NOMO-1 treated with DMSO at 0.1 percent for 48 hours (cell line): ENCODE data around the gene PRKCA.
A peak's percentile ranks its signal among the peaks of the same experiment; 100 is the strongest.

ENCODE experiments used
- DNase-seq: peaks from one replicate; lab custom pipeline; 2025; ENCODE audit not compliant: unreplicated experiment; lab: John Stamatoyannopoulos, UW

Gene PRKCA

GRCh38 chr17:66564992-66565465 is 262.6 kb downstream of the PRKCA start:
- DNase-seq: no peak

GRCh38 chr17:66567234-66568170 is 265.1 kb downstream of the PRKCA start:
- peak; percentile 37 for DNase-seq

DNA sequence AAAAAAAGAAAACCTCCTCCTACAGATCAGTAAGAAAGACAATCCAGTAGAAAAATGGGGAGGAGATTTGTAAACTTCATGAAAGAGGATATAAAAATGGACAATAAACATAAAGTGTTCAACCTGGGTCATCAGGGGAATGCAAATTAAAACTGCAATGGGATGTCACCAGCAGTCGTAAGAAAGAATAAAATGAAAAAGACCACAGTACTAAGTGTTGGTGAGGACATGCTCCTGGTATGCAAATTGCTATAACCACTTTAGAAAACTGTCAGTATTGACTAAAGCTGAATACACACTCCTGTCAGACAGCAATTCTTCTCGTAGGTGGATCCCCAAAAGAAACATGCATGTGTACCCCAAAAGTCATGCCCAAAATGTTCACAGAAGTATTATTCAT is 267.2 kb downstream of the PRKCA start:
- no peak for DNase-seq

GRCh38 chr17:66570447-66571195 is 268.2 kb downstream of the PRKCA start:
- no peak for DNase-seq

DNA sequence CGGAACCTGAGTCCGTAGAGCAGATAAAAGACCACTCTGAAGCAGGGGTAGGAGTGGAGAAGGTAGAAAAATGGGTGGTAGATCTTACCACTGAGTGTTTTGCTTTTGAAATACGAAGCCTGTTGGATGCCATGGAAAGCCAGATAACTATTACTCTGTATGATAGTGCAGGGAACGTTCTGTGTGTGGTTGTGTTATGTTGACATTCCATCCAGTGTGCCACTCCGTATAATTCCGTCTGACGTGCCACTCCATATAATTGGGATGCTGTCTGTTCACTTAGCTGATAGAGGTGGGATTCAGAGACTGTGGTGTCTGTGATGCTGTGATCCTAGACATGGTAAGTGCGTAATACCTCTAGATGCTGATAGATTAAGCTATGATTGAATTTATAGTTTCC is 269.3 kb downstream of the PRKCA start:
- no peak for DNase-seq

DNA sequence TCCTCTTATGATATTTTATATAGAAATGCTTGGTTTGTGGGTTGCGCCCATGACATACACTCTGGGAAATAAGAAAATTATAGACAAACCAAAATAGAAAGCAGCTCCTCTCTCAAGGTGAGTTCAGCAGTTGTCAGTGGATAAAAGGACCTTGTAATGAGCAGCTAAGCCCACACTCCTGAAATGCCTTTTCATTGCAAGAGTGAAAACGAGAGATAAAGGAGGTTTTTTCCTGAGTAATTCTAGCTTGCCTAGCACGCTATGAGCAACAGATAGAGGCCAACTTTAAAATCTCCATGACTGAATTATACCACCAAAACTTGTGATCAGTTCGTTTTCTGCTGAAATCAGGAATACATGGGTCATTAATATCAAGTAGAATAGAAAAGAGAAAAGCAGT is 270.7 kb downstream of the PRKCA start:
- DNase-seq: no peak

- DNase-seq: no peak
Observed at GRCh38 chr17:66574123-66574522, 271.7 kb downstream of the PRKCA start.

DNA sequence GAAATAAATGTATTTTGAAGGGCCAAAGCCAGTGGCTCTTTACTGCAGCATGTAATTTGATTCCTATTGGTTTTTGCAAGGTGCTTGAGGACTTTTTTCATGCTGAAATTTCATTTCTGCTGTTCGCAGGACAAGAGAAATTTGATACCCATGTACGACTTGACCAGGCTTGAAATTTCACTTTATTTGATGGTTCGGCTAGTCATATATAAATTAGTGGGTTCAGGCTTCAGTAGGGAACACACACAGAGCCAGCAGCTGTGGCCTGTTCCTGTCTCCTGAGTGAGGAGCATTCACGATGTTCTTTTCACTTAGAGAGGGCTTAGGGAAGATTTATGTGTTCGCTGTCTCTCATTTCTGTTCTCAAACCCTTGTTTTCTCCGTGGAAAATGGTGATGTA is 274.1 kb downstream of the PRKCA start:
- DNase-seq: no peak

DNA sequence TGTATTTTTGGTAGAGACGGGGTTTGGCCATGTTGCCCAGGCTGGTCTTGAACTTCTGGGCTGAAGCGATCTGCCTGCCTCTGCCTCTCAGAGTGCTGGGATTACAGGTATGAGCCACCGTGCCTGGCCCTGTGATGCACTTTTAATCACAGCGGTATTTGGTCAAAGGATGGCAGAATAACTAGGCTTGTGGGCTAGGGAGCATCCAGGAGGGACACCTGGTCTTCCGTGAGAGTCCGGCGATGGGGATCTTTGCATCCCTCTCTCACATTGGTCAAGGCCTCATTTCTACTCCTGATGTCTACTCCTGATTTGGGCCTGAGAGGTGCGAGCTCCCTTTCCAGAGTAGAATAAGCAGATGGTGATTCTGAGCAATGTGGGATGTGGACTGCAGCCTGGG is 274.6 kb downstream of the PRKCA start:
- no peak for DNase-seq

- DNase-seq: no peak
Observed at GRCh38 chr17:66578781-66579489, 276.5 kb downstream of the PRKCA start.

DNA sequence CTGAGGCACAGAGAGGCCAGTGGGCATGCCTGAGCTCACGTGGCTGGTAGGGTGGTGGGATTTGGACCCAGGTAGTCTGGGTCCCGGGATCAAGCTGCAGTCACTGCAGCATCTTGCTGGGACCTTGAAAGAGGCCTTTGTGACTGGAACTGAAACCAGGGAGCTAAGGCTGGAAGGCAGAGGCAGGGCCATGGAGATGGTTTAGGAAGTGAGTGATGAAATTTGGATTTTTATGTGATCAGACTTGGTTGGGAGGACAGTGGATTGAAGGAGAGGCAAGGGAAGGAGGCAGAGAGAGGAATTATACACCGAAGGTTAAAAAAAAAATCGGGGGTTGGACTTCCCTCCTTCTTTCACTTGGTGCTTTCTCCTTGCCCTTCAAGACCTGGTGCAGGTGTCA is 277.1 kb downstream of the PRKCA start:
- no peak for DNase-seq

- no peak for DNase-seq
Observed at GRCh38 chr17:66580184-66580955, 278.0 kb downstream of the PRKCA start.

- no peak for DNase-seq
Observed at GRCh38 chr17:66580956-66581391, 278.6 kb downstream of the PRKCA start.

DNA sequence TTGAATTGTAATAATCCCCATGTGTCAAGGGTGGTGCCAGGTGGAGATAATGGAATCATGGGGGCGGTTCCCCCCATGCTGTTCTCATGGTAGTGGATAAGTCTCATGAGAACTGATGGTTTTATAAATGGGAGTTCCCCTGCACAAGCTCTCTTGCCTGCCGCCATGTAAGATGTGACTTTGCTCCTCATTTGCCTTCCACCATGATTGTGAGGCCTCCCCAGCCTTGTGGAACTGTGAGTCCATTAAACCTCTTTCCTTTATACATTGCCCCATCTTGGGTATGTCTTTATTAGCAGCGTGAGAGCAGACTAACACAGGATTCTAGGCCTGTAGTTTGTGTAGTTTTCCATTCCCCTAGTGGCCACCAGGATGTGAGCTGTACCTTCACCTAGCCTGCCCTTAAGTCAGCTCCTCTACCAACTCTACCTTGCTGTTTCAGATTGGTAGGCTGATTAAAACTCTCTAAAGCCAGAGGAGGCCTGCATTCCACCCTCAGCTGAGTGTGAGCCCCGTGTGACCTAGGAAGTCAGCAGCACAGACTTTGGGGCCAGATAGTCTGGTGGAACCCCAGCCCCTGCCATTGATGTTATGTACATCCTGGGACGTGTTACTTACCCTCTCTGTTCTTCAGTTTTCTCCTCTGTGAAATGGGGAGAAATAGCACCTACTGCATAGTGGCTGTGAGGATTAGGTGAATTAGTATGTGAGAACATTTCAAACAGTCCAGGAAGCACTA is 280.1 kb downstream of the PRKCA start:
- no peak for DNase-seq

DNA sequence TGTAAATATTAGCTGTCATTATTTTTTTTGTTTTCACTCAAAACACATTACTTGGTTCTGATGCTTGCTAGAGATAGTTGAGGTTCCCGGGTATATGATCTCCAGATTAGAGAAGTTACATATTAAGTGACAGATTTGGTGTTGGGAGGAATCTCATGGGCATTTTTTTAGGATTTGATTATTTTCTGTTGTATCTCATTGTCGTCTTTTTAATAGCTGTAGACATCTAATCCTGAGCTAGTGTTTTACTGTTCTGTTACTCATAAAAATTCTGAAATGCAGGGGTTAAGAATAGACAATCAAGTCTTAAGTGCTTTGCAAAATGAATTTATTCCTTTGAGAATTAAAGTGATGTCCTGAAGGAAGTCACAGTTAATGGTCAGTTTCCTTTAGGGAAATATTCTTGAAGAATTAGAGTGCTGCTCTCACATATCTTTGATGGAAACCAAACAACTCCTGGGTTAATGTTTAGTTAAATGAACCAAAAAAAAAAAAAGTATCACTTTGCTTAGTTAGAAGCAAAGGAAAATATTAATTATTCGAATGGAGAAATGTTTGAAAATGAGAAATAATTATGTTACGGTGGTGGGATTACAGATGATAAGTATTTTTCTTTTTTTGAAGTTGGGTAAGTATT is 280.8 kb downstream of the PRKCA start:
- no peak for DNase-seq

DNA sequence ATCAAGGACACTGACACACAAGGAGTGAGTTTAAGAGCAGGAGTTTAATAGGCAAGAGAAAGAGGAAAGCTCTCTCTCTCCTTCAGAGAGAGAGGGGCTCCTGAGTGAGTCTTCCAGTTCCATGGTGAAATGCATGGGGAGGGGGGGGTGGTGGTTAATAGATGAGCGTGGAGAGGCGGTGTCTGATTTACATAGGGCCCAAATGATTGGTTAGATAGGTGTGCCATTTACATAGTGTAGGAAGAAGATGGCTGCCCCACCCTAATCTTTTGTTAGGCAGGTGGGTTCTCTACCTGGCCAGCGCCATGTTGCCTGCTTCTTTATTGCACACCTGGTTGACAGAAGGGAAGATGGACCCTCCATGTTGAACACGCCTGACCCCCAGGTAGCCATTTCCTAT is 282.5 kb downstream of the PRKCA start:
- no peak for DNase-seq

DNA sequence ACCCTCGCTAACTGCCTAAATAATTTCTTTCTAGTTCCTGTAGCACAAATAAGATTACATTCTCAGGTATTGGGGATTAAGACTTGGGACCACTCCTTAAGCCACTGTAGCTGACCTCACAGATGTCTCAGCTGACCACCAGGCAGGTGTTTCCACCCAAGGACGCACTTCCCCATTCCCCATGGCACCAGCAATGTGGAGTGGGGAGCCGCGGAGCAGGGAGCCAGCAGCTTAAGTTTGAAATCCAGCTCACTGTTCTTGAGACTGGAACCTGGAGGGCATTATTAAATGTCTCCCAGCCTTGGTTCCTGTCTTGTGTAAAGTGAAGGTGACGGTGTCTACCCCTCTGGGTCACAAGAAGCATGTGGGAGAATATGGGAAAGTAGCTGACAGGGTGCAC is 283.1 kb downstream of the PRKCA start:
- DNase-seq: no peak

GRCh38 chr17:66589892-66590291 is 287.5 kb downstream of the PRKCA start:
- DNase-seq: no peak

DNA sequence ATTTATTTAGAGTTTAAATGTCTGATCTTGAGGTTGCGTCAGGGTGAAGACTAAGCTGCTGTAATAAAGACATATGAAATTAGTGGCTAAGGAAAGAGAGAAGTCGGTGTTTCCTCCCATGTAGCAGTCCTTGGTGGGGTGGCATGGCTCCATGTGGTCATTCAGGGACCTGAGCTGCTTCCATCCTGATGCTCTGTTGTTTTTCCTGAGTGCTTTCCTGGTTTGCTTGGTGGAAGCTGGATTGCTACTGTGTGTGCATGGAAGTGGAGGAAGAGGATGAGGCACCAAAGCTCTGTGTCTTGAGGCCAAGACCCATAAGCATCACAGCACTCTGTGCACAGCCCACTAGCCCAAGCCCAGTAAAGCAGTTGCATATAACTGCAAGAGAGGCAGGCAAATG is 290.7 kb downstream of the PRKCA start:
- DNase-seq: no peak
